HG03575 (cell line): ENCODE results near the gene ZC3H4.
"Not testable (repeated sequence)": the region's sequence is repeated elsewhere in the genome, so short reads cannot be mapped to it uniquely, and the experiment has no call there.

ENCODE experiments used
- ATAC-seq: cut with Tn5 transposase; IDR thresholded peaks from one replicate; pipeline ENCODE4 v1.9.1; 2021; ENCODE audit not compliant: unreplicated experiment, insufficient number of reproducible peaks, low FRiP score; ENCODE audit errors: extremely low read depth

The ZC3H4 gene

DNA sequence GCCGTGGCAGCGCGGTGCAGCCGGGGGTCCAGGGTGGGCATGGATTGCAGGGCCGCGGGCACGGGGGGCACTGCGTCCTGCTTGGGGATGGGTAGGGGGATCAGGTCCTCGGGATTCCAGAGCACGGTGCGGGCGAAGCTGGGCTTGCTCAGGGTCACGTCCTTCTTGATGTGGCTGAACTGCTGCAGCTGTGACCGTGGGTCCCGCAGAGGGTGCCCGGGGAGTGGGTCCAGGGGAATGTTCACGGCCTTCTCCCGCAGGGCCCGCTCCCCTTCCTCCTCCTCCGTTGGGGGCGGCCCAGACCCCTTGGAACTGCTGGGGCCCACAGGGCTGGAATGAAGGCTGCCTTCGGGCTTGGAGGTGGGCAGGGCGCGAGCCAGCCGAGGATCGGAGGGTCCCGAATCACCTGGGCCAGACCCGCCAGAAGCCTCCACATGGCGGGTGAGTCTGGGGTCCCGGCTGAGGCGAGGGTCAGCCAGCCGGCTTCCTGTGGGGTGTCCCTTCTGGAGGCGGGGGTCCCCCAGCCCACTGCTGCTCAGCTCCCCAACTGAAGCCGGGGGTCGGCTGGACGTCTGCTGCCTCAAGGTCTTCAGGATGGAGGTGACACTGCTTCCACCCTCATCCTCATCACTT, 46.2 kb downstream of the ZC3H4 start:
- no peak for ATAC-seq

DNA sequence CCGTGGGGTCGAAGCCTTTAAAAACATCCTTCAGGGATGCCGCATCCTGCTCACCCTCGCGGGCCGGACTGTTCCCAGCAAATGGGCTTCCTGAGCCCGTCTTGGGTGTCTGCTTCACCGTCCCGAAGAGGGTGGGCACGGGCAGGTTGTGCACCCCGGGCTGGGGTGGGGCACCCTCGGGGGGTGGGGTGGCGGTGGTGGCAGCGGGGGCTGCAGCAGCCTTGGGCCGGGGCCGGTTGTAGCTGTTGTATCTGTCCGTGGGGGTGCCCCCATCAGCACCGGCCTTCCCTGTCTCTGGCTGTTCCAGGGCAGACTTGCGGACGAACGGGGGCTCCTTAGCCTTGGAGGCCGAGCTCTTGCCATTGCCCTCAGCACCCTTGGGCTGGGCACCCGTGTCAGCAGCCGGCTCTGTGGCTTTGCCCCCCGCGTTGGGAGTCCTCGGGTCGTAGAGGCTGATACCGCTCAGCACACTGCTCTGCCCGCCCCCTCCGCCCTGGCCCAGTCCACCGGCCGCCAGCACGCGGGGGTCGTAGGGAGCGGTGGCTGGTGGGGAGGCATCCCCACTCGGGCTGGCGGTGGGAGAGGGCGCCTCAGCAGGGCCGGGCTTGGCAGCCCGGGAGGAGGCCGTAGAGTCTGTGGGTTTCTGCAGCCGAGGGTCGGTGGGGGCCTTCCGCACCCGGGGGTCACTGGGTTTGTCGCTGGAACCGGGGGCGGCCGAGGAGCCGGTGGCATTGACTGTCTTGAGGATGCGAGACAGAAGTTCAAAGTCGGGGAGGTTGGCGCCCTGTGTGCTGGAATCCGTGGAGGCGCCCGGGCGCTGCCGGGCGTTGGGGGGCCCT, 47.0 kb downstream of the ZC3H4 start:
- ATAC-seq = no peak

DNA sequence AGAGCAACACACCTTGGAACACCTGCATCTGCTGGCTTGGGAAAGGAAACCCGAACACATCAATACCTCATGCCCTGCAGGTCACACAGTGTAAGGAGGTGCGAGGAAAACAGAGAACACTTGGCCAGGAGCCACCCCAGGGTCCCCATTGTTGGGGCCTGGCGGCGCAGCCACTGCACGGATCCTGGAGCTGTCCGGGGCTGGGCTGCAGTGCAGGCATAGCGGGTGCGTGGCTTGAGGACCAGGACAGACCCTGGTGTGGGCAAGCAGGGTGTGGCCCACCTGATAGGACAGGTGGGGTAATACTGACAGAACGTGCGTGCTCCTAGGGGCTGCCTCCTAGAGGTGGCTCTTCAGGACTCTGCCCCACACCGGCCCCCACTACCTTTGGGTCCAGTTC, 48.3 kb downstream of the ZC3H4 start:
- ATAC-seq = no peak

DNA sequence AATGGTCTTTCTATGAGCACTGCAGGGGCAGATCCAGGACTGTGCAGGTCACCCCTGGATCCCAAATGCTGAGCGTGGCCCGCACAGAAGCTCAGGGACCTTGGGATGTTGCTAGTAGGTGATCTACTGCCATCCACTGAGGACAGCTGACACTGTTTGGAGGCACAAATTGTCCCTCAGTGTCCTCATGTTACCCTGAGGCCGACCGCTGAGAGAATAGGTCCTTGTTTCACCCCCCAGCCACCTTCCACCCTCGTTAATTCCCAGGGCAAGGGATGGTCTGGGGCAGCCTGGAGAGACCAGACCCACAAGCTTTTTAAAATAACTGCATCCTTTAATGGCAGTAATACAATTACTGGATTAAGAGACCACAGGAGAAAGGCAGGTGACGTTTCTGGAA, 49.7 kb downstream of the ZC3H4 start:
- ATAC-seq = no peak

DNA sequence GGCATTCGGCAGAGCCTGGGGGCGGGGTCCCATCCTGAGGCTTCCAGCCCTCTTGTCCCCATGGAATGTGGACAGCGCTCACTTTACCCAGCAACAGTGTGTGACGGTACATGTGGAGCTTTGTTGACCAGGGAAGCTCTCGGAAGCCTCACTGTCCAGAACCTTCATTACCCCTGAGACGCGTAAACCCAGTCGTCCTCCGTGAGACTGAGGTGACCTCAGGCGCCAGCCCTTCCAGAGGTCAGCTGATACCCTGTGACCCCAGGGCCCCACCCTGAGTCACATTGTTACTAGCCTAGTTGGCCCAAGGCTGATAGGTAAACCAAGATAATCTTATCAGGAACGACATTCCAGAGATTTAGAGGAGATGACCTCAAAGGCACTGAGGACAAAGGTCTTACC, 55.0 kb downstream of the ZC3H4 start:
- no peak for ATAC-seq

DNA sequence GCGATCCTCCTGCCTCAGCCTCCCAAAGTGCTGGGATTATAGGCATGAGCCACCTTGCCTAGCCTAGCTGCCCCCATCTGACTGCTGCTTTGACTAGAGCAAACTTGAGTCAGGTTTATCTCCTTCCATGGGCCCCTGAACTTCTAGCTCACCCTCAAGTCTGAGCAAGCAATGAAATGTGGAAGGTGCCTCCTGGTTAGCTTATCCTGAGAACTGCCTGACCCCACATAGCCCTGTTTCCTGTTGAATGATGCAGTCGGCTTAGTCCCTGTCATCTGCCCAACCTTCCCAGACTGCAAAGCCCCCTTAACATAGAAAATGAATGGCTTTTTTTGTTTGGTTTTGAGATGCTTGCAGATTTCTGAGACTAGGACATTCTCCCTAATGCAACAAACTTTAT, 56.2 kb downstream of the ZC3H4 start:
- no peak for ATAC-seq

DNA sequence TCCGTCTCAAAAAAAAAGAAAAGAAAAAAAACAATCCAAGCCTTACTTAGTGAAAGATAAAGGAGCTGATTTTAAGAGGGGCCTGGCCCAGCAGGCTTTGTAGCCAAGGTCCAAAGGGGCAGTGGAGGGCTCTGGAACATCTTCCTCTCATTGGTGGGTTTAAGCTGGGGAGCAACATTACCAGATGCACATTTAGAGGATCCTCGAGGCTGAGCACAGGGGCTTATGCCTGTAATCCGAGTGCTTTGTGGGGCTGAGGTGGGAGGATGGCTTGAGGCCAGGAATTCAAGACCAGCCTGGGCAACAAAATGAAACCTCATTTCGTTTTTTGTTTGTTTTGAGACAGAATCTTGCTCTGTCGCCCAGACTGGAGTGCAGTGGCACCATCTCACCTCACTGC, 57.2 kb downstream of the ZC3H4 start:
- no peak for ATAC-seq

DNA sequence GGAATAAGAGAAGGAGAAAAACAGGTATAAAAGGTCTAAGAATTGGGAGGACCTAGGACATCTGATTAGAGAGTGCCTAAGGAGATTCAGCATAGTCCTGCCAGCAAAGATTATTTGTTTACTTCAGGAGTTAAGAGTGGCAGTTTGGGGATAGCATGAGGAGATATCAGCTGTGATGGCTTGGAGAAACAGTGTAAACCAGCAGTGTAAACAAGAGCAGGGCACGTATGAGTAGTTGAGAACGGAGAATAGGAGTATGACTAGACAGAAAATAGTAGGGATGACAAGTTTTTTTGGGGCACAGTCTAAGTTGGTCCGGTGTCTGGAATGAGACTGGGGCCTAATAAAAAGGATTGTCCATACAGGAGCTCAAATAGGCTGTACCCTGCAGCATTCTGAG, 63.0 kb downstream of the ZC3H4 start:
- ATAC-seq = not testable (repeated sequence)

DNA sequence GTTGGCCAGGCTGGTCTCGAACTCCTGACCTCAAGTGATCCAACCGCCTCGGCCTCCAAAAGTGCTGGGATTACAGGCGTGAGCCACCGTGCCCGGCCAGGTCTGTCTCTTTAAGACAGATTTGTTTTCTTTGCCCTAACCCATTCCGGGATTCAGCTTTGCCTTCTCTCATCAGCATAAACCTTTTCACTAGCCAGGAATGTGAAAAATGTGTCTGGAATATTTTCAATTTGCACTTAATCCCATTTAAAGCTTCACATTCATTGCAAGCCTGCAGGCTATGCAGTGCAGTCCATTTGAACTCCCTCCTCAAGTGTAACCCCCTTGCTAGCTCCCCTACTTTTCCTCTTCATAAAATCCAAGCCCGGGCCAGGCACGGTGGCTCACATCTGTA, 64.3 kb downstream of the ZC3H4 start:
- no peak for ATAC-seq

DNA sequence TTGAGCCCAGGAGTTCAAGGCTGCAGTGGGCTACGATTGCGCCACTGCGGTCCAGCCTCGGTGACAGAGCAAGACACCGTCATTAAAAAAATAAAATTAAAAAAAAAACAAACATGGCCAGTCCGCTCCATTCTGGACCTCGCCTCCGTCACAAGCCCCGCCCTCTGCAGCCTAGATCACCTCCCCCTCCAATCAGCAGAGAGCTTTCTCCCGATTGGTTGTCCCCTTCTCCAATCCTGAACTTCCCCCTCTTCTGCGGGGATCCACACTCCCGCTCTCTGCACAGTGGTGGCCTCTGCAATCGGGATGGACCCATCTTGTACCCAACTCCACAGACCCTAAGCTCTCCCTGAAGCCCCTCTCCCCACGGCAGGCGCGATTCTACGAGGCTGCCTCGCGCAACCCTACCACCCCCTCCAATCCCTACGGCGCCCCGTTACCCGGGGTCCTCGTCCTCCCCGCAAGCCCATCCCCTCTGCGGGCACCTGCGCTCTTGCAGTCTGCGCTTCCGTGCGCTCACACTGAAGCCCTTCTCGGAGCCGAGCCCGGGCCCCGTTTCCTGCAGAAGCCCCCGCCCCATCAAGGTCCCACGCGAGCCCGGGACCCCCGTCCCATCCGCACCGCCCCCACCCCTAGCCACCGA, 65.7 kb downstream of the ZC3H4 start:
- no peak for ATAC-seq

DNA sequence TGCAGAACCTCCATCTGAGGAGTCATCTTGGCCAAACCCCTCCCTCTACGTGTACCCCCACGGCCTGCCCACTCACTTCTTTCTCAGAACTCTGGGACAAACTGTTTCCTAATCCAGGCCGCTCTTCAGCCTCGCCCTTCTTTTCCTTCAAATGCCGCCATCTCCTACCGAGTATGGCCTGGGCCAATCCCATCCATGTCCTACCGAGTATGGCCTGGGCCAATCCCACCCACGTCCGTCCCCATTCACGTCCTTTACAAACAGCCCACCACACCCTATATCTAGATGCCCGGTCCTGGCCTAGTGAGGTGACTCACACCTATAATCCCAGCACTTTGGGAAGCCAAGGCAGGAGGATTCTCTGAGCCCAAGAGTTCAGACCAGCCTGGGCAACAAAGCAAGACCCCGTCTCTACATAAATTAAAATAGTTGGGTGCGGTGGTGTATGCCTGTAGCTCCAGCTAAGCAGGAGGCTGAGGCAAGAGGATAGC, 66.3 kb downstream of the ZC3H4 start:
- no peak for ATAC-seq

DNA sequence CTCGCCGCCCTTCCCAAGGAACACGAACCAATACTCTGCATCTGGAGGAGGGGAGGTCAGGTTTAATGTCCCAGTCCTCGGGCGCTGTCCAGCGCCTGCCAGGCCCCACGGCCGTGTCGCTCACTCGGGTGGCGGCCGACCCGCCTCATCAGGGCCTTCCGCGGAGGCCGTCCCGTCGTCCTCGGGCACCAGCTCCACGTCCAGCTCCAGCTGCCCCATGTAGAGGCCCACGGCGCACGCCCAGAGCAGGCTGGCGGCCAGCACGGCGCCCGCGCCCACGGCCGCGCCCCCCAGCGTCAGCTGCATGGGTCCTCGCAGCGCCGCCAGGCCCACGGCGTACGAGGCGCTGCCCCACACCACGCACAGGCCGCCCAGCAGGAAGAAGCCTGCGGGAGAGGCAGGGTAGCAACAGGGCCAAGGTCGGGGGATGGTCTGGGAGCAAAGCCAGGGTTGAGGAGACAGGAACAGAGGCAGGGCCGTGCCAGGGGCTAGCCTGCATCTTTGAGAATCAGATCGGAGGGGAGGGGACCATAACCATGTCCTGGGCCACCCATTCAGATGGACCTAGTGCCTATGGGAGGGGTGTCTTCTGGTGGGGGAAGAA, 67.6 kb downstream of the ZC3H4 start:
- ATAC-seq = no peak

DNA sequence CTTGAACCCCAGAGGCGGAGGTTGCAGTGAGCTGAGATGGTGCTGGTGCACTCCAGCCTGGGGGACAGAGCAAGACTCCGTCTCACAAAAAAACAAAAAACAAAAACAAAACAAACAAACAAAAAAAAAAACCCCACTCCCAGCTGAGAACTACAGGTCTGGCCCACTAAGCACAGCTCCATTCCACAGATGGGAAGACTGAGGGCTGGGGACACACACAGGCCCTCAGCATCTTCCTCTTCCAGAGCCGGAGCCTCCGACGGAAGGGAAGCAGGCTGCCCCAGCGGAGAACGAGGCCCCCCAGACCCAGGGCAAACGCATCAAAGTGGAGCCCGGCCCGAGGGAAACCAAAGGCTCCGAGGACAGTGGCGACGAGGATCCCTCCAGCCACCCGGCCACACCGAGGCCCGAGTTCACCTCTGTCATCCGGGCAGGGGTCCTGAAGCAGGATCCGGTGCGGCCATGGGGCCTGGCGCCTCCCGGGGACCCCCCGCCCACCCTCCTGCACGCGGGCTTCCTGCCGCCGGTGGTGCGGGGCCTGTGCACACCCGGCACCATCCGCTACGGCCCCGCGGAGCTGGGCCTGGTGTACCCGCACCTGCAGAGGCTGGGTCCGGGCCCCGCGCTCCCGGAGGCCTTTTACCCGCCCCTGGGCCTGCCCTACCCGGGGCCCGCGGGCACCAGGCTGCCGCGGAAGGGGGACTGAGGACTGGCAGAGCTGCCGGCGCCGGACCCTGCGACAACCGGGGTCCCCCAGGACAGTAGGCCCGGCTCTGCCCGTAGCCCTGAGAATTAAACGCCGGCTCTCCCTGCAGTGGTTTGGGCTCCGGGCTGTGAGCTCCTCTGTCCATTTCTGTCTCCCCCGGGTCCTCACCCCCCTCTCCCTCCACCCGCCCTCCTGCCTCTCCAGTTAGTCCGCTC, 68.4 kb downstream of the ZC3H4 start:
- no peak for ATAC-seq

DNA sequence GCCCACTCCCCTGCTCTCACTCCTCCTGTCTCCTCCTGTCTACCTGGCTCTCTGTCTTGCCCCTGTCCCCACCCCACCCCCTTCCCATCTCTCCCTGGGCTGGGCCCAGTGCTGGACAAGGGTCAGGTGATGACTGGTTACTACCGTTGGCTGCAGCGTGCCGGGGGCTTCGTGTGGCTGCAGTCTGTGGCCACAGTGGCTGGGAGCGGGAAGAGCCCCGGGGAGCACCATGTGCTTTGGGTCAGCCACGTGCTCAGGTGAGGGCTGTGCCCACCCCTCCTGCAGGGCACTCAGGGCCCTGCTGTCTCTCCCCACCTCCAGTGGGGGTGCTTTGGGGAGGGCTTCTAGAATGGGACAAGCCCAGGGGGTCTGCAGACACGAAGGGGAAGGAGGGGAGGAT, 72.7 kb downstream of the ZC3H4 start:
- ATAC-seq = no peak

DNA sequence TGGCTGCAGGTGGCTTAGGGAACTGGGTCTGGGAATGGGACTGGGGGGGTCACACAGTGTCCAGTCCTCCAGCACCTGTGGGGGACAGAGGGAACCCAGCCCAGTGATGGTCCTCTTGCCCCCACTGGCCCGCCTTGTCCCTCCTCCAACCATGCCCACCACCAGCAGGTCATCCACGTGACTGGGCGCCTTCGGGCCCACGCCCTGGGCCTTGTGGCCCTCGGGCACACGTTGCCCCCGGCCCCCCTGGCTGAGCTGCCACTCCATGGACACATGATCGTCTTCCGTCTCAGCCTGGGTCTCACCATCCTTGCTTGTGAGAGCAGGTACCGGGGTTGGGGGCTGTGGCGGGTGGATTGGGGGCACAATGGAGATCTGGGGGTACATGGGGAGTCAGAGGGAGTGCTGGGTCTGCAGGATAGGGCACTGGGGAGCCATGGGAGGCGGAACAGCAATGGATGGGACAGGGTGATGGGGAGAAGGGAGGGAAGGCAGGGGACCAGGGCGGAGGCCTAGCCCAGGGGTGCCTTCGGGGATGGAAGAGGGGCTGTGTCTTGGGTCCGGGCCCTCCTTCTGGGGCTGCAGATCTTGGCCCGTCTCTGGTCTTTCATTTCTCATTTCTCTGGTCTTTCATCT, 74.2 kb downstream of the ZC3H4 start:
- ATAC-seq = no peak

DNA sequence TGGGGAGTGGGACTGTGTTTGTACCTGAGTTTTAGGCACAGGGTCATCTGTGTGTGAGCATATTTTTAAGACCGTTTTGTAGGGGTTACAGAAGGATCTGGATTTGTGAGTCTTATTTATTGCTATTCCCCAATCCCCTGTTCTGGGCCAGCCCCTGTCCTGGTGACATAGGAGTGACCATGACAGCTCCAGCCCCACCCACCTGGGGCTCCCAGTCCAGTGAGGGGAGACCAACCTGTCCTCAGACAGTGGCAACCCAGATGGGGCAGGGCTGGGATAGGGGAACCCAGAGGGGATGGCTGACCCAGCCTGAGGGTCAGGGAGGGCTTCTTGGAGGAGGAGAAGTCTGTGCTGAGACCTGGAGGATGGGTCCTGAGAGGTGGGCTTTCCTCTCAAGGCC, 75.8 kb downstream of the ZC3H4 start:
- no peak for ATAC-seq

DNA sequence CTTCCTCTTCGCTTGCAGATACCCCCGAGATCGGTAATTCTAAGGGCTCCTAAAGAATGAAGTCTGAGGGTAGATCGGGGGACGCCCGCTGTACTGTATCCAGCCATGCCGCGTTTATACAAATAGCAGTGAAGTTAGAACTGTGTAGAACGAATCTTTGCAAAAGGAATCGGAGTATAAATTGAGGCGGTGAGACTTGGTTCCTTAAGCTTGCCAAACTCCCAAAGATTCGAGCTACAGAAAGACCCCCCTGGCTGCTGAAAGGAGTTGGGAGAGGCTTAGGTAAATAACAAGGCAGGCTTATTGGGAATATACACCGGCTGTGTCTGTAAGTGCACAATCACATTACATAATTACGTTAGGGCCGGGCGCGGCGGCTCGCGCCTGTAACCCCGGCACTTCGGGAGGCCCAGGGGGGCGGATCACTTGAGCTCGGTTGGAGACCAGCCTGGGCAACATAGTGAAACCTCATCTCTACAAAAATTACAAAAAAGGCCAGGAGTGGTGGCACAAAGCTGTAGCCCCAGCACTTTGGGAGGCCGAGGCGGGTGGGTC, 77.4 kb downstream of the ZC3H4 start:
- ATAC-seq = no peak
